Ecto neural progenitor cell (in vitro differentiated cells): ENCODE results near the gene CAT.
A peak's percentile ranks its signal among the peaks of the same experiment; 100 is the strongest.

Experiments
- DNase-seq: peaks from one replicate; pipeline ENCODE4 v3.0.0-alpha.2; 2018; ENCODE audit warnings: low spot score

The CAT gene

DNA sequence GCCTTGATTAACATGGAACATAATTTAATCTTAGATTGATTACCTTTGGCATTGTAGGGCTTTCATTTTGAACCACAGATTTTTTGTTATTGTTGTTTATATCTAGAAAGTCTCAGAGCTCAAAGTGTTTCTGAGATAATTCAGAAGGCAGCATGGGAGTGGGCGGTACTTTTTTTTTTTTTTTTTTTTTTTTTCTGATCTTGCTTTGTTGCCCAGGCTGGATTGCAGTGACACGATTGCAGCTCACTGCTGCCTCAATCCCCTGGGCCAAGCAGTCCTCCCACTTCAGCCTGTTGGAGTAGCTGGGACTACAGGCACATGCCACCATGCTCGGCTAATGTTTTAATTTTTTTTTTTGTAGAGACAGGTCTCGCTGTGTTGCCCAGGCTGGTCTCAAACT is 21.5 kb downstream of the CAT start:
- DNase-seq = no peak

- DNase-seq = no peak
Measured at GRCh38 chr11:34461215-34461614, 22.5 kb downstream of the CAT start.

DNA sequence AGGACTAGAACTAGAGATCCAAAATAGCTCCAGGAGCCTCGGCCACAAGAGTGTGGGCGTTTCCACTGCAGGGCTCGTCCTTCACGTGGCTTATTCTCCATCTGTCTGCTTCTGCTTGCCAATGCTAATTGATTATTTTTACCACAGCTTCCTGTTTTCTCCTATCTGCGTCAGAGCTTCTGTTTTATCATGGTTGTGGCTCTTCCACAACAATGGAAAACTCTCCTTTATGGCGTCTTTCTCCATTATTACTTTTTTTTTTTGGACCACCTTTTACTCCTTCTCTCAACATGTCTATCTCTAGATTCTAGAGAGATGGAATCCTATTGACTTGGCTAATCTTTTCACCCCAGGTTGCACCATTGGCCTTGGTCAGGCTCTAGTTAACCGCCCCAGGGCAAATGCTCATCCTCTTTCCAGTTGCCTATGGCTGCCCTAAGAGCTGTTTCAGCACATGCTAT is 25.9 kb downstream of the CAT start:
- DNase-seq = no peak

DNA sequence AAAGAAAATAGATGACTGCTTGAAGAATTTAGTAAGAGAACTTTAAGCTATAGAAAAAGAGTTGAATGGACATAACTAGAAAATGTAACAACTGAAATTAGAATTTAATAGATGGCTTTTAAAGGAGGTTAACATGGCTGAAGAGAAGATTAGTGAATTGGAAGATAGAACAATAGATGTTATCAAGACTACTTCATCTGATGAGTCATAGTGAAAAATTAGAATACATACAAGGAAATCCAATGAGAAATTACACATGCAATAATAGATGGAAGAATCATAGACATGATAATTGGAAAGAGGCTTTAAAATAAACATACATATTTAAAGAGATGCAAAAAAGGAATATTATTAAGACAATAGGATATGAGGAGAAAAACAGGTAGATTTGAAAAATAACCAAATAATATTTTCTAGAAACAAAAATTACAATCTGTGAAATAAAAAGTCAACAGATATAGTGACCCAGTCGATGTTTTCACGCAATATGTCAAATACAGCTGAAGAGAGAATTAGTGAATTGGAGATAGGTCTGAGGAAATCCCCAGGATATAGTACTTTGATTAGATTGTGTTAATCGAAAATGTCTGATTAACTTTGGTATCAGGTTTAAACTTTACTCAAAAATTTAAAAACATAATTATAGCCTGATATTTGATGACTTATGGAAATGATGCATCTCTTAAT is 28.2 kb downstream of the CAT start:
- no peak for DNase-seq

GRCh38 chr11:34468209-34468841 is 29.6 kb downstream of the CAT start:
- no peak for DNase-seq

GRCh38 chr11:34473603-34474169 is 35.0 kb downstream of the CAT start:
- no peak for DNase-seq

GRCh38 chr11:34475656-34476055 is 36.9 kb downstream of the CAT start:
- DNase-seq = no peak

GRCh38 chr11:34476849-34477248 is 38.1 kb downstream of the CAT start:
- no peak for DNase-seq

- no peak for DNase-seq
Measured at GRCh38 chr11:34478845-34479663, 40.3 kb downstream of the CAT start.

DNA sequence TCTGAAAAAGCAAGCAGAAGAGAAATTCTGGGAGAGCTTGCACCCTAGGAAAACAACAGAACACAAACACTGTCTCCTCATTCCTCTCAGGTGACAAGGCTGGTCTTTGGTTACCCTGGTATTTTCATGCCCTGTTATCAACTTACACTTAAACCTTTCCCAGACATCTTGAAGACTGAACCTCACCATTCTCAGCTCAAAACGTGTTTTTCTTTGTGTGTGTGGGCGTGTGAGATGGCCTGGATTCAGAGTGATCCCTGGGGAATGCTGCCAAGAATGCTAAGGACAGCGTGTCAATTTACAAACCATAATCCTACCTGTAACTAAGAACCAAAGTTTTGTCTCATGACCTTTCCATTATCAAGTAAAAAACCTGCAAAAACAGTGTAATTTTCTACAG is 41.6 kb downstream of the CAT start:
- DNase-seq = no peak

DNA sequence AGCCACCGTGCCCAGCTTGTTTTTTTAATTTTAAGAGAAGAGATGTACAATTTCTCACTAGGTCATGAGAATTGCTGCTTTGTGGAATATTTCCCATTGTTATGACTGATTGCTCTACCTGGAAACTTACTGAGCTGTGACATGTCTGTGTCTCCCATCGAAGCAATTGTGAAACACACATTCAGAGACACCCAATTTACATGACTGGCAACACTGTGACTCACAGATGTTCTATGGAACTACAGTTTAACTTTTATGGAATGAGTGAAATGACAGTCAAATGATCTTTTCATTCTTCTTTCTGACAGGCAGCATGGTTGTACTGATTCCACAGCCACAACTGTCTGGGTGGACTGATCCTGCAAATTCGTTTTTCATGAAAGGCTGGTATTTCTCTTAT is 42.6 kb downstream of the CAT start:
- DNase-seq = no peak

DNA sequence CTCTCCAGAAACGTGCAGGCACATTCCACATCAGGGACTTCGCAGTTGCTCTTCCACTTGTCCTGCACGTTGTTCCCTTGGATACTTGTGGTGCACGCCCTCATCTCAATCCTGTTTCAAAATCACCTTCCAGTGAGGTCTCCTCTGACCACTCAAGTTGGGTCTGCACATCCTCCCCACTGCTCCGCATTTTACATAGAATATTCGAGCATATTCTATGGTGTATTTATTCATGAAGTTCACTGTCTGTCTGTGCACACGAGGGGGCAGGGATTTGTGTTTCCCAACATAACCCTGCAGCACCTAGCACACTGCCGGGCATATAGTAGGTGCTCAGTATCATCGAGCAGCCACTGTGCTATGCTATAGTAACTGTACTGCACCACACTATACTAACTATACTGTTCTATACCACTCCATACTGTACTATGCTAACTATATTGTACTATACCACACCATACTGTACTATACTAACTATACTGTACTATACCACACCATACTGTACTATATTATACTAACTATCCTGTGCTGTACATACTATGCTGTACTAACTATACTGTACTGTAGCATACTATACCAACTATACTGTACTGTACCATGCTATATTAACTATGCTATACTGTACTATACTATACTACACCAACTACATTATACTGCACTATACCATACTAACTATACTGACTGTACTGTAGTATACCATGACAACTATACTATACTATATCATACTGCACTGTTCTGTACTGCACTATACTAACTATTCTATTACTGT is 44.6 kb downstream of the CAT start:
- no peak for DNase-seq

- no peak for DNase-seq
Measured at GRCh38 chr11:34487430-34487829, 48.7 kb downstream of the CAT start.

DNA sequence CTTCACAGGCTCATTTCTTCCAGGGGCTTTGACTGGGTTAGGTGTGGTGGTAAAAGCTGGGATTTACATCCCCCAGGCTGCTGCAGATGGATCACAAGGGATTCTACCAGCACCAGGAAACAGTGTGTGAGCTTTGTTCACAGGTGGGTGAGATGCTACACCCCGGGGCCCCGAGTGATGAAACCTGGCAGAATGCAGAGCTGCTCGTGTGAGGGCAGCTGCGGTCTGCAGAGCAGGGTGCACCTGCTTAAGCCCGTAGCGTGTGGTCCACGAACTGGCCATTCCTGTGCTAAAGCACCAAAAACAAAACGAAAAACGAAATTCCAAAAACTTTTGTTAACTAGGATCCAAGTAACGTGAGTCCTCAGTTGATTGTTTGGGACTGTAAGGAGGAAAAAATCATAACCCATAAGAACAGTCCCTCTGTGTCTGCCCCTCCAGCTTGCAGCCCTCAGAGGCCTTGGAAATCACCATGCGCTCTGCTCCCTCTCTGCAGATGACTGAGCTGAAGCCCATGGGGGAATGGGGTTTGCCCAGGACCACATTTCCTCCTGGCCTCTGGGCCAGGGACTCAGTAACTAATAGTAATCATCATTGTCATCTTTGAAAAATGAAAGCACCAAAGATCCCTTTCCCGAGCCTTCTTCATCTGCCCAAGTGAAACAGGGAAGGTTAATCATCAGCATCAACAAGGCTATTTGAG is 50.3 kb downstream of the CAT start:
- no peak for DNase-seq

- DNase-seq = no peak
Measured at GRCh38 chr11:34490304-34490703, 51.6 kb downstream of the CAT start.

DNA sequence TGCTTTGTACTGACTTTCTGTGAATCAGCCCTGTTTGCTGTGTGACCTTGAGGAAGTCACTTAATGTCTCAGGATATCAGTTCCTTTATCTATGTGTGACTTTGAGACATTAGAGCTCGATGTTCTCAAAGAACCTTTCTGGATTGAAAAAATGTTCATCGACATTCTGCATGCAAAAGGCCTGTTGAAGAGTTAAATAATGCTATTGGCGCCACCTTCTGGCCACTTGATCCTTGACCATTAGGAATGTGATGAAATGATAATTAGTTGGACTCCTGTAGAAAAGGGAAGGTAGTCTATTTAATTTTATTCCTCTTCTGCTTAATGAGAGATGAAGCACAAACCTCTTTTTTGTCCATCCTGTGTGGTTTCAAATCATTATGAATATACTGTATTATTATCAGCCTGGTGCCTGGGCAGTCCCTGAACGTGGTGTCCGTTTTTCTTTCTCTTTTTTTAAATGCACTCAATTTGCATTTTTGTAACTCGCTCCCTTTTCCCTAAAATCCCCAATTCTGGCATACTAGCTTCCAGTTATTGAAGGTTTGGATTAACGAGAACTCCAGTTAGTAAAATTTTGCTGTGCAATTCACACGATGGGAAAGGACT is 54.2 kb downstream of the CAT start:
- peak; percentile 61 for DNase-seq

GRCh38 chr11:34493468-34493867 is 54.7 kb downstream of the CAT start:
- DNase-seq = no peak

DNA sequence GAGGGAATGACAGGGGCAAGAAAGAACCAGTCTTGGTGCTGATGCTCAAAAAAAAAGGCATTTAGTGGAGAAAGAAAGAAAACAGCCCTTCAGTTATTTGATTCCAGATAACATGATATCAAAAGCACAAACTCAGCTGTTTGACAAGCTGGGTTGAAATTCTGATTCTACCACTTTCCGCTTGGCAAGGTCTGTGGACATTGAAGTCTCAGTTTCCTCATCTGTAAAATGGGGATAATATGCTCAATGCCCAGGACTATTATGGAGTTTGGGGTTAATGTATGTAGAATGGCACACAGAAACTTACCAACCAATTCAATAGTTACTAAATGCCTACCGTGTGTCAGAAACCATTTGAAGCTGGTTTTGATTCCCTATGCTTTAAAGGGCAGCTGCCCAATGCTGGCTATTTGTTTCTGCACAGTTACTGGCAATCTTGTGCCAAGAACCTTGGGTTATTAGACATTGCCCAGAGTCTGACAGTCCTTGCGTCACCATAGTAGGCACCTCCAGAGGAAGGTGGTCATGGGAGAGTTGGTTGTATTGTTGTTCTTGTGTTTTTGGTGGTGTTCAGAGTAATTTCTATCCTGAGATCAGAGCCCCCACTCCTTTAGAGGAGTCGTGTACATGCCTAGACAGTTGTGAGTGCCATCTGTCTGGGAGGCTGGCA is 55.3 kb downstream of the CAT start:
- DNase-seq = no peak

- DNase-seq = no peak
Measured at GRCh38 chr11:34495239-34495723, 56.5 kb downstream of the CAT start.

DNA sequence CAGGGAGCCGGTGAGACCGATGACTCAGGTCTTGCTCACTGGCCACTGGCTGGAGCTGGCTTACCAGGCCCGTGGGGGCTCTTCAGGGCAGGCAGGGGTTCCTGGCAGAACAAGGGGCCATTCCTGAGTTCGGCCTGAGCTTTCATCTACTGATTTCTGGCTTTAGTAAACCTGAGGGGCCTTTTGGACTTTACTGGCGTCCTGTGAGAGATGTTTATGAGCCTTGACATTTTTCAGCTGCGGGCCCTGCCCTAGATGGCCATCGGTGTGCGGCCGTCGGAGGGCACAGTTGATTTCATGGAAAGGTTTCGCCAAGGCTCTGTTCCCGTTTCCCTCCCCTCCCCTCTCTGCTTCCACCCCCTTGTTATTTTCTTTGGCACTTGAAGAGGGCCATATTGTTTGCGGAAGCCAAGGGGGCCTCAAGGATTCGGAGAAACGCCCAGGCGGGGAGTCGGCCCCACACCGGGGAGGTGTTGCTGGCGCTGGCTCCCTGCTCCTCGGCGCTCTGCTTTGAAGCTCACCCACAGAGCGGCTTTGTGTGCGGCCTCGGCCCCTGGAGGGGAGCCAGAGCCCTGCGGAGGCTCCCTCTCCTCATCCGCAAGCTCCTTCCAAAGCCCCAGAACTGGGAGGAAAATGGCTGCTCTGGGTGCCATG is 57.1 kb downstream of the CAT start:
- DNase-seq = no peak
